GM18505 (cell line): ENCODE data around the gene CRMP1.

ENCODE experiments used
- ATAC-seq: cut with Tn5 transposase; IDR thresholded peaks from one replicate; pipeline ENCODE4 v1.9.1; 2021; ENCODE audit not compliant: unreplicated experiment
- POLR2A ChIP-seq: IDR thresholded peaks from 4 replicates; pipeline ENCODE4 v1.6.1; 2011; ENCODE audit warnings: borderline replicate concordance; ENCODE audit not compliant: insufficient read depth, insufficient read length; ENCODE audit errors: extremely low read depth

Gene CRMP1

GRCh38 chr4:5772528-5773270 is 120.2 kb downstream of the CRMP1 start:
- ATAC-seq = no peak
- TF ChIP-seq POLR2A = no peak
